GM12878 (cell line): ENCODE measurements around the gene TERF2IP. TPM values are rescaled to one million over a fixed set of nuclear protein-coding genes. Genes with fewer than 3 reads are reported as not detected.
A peak's percentile ranks its signal among the peaks of the same experiment; 100 is the strongest.

ENCODE experiments used
- ATAC-seq: fragments of 200-7000 bp; cut with Tn5 transposase; 3 replicates; pipeline ENCODE4 v1.9.1; 2020; ENCODE audit warnings: mild to moderate bottlenecking, moderate library complexity
- Bru-seq: library from RNA; stranded (reverse); fragments of 400-500 nt; gene quantifications from one replicate; lab custom pipeline; 2021; lab: Mats Ljungman, UMichigan
- BruChase-seq, 2 experiments: library from RNA; stranded (reverse); fragments of 400-500 nt; gene quantifications; one replicate each; lab custom pipeline; 2021; lab: Mats Ljungman, UMichigan
- BruUV-seq: library from RNA; stranded (reverse); fragments of 400-500 nt; replicated peaks from 2 replicates; lab custom pipeline; 2021; lab: Mats Ljungman, UMichigan
- CTCF ChIA-PET: fragments of 300-600 bp; sonication (Branson Sonifier 250); formaldehyde crosslinking; extraction: SDS; loops from one replicate; lab custom pipeline; 2021; ENCODE audit warnings: inconsistent platforms; lab: Yijun Ruan, JAX
- POLR2A ChIA-PET: fragments of 350-600 bp; formaldehyde crosslinking; extraction: SDS; loops from one replicate; lab custom pipeline; 2021; ENCODE audit warnings: inconsistent platforms; lab: Charles Lee
- RAD21 ChIA-PET: fragments of 300-600 bp; sonication (Branson Sonifier 250); formaldehyde crosslinking; loops from one replicate; lab custom pipeline; 2023; ENCODE audit warnings: antibody characterized with exemption; ENCODE audit not compliant: unreplicated experiment; lab: Charles Lee
- SMC1A ChIA-PET: fragments of 300-600 bp; sonication (Branson Sonifier 250); formaldehyde crosslinking; loops from one replicate; lab custom pipeline; 2023; ENCODE audit not compliant: unreplicated experiment, uncharacterized antibody; lab: Charles Lee
- DNase-seq: peaks from one replicate; pipeline ENCODE4 v3.0.0-alpha.2; 2011; ENCODE audit warnings: low read depth, low spot score
- FAIRE-seq: peaks from 3 replicates; lab custom pipeline; 2011; peaks lifted over from hg19 to GRCh38; lab: Jason Lieb, UNC
- H2AFZ ChIP-seq: 2 replicates; pipeline ENCODE4 v1.6.0; 2011; ENCODE audit warnings: low read depth, low read length, control low read depth; ENCODE audit not compliant: control insufficient read depth
- H3K27ac ChIP-seq: 2 replicates; pipeline ENCODE4 v1.5.1; 2011; ENCODE audit warnings: control low read depth; ENCODE audit not compliant: control insufficient read depth, insufficient read depth
- H3K27me3 ChIP-seq, 2 experiments: replicated peaks in 1 of 2; 2 replicates each; pipeline versions ENCODE4 v1.6.0 to v1.6.1; 2011; ENCODE audit warnings: low read length in 1 of 2; ENCODE audit not compliant: control insufficient read depth in 2 of 2, insufficient read depth in 2 of 2
- H3K36me3 ChIP-seq, 2 experiments: 2 replicates each; pipeline ENCODE4 v1.5.1; 2011; ENCODE audit warnings: low read length in 1 of 2; ENCODE audit not compliant: control insufficient read depth in 2 of 2, insufficient read depth in 2 of 2
- H3K4me1 ChIP-seq: 2 replicates; pipeline ENCODE4 v1.6.1; 2011; ENCODE audit warnings: mild to moderate bottlenecking, low read length, moderate library complexity, mixed read lengths; ENCODE audit not compliant: control insufficient read depth, insufficient read depth
- H3K4me2 ChIP-seq: 2 replicates; pipeline ENCODE4 v1.6.0; 2011; ENCODE audit warnings: control low read depth; ENCODE audit not compliant: control insufficient read depth, insufficient read depth
- H3K4me3 ChIP-seq: fragments of 200-600 bp; sonication (generic); 2 replicates; pipeline ENCODE4 v1.5.1; 2016
- H3K79me2 ChIP-seq: 2 replicates; pipeline ENCODE4 v1.6.0; 2011; ENCODE audit warnings: low read length; ENCODE audit not compliant: control insufficient read depth, insufficient read depth
- H3K9ac ChIP-seq: 2 replicates; pipeline ENCODE4 v1.8.0; 2011; ENCODE audit warnings: low read length, control low read depth, mixed read lengths; ENCODE audit not compliant: control insufficient read depth, insufficient read depth
- H3K9me3 ChIP-seq: replicated peaks from 3 replicates; pipeline ENCODE4 v1.5.1; 2011; ENCODE audit warnings: mild to moderate bottlenecking, low read length; ENCODE audit not compliant: control insufficient read depth, insufficient read depth
- H4K20me1 ChIP-seq: 2 replicates; pipeline ENCODE4 v1.6.0; 2011; ENCODE audit not compliant: control insufficient read depth, insufficient read depth
- BMI1 ChIP-seq: fragments of 450-650 bp; IDR thresholded peaks from 2 replicates; pipeline ENCODE4 v1.6.1; 2016; ENCODE audit warnings: mild to moderate bottlenecking, moderate library complexity, borderline replicate concordance
- CHD2 ChIP-seq: IDR thresholded peaks from 2 replicates; pipeline ENCODE4 v1.6.1; 2011; ENCODE audit warnings: low read depth, low read length, improper control_type of control experiment, borderline replicate concordance
- DPF2 ChIP-seq: fragments of 450-650 bp; IDR thresholded peaks from 2 replicates; pipeline ENCODE4 v1.6.1; 2017; ENCODE audit warnings: mild to moderate bottlenecking
- GABPA ChIP-seq: IDR thresholded peaks from 2 replicates; pipeline ENCODE4 v1.6.1; 2014; ENCODE audit warnings: antibody characterized with exemption, low read depth, mild to moderate bottlenecking, inconsistent platforms
- IKZF1 ChIP-seq: fragments of 450-650 bp; conservative IDR thresholded peaks from 2 replicates; pipeline ENCODE4 v1.6.1; 2017; ENCODE audit warnings: antibody characterized with exemption, mild to moderate bottlenecking
- IRF4 ChIP-seq: IDR thresholded peaks from 2 replicates; pipeline ENCODE4 v1.6.1; 2011; ENCODE audit warnings: low read depth, low read length
- KDM1A ChIP-seq: fragments of 200-600 bp; sonication (generic); IDR thresholded peaks from 2 replicates; pipeline ENCODE4 v1.6.1; 2016; ENCODE audit warnings: borderline replicate concordance
- NFXL1 ChIP-seq: fragments of 450-650 bp; IDR thresholded peaks from 2 replicates; pipeline ENCODE4 v1.6.1; 2017; ENCODE audit warnings: antibody characterized with exemption, mild to moderate bottlenecking, borderline replicate concordance
- POLR2AphosphoS5 ChIP-seq: IDR thresholded peaks from 2 replicates; pipeline ENCODE4 v1.6.1; 2011; ENCODE audit warnings: mild to moderate bottlenecking, low read length, inconsistent platforms
- SIX5 ChIP-seq: IDR thresholded peaks from 2 replicates; pipeline ENCODE4 v1.6.1; 2011; ENCODE audit warnings: mild to moderate bottlenecking, low read depth, low read length, moderate library complexity; ENCODE audit not compliant: severe bottlenecking
- TCF12 ChIP-seq: IDR thresholded peaks from 2 replicates; pipeline ENCODE4 v1.6.1; 2011; ENCODE audit warnings: low read depth, mild to moderate bottlenecking, low read length
- WRNIP1 ChIP-seq: IDR thresholded peaks from 2 replicates; pipeline ENCODE4 v1.6.1; 2011; ENCODE audit warnings: low read depth, low read length, improper control_type of control experiment, borderline replicate concordance
- ZBTB4 ChIP-seq: fragments of 450-650 bp; formaldehyde crosslinking; IDR thresholded peaks from 2 replicates; pipeline ENCODE4 v1.4.0; 2022; ENCODE audit warnings: mild to moderate bottlenecking, moderate library complexity
- WGBS: methylation state at CpG from one replicate; pipeline ENCODE4 v1.1.6; 2016; ENCODE audit warnings: low lambda C conversion rate; ENCODE audit not compliant: insufficient replicate concordance, insufficient coverage; ENCODE audit errors: missing lambda C conversion rate; 5-methylcytosine and 5-hydroxymethylcytosine counted together
- in situ Hi-C: fragments of 300-500 bp; cut with MboI; formaldehyde crosslinking; loops from 9 replicates; pipeline ENCODE4 v1.14.3; 2018; ENCODE audit warnings: mixed read lengths
- intact Hi-C: fragments of 100-400 bp; cut with micrococcal nuclease; formaldehyde crosslinking; loops from one replicate; pipeline ENCODE4 v1.14.2; 2022; ENCODE audit not compliant: unreplicated experiment
- long read RNA-seq, 2 experiments: library from polyadenylated mRNA; unstranded; transcript quantifications; one replicate each; pipeline ENCODE4 v2.0.0, GENCODE V29; 2019 to 2020
- polyA minus RNA-seq, 3 experiments: library from RNA; depleted of rRNA, polyadenylated mRNA; stranded (reverse); fragments of >200 nt; gene quantifications; 2 replicates each; pipeline ENCODE4 v1.2.3, GENCODE V29; 2011
- polyA plus RNA-seq, 11 experiments: library from polyadenylated mRNA; depleted of rRNA in 4 of 11; unstranded in 6 of 11; stranded (reverse) in 5 of 11; fragments of >200 nt; fragmentation: Nextera tagmentation in 4 of 11; fragmentation: Illumina TruSeq in 1 of 11; extraction: Ambion mirVana in 4 of 11; extraction: Trizol in 1 of 11; gene quantifications; 1 replicate in 1 of 11; 2 replicates in 10 of 11; pipeline versions ENCODE4 v1.2.1 to v1.2.3, GENCODE V29; 2011 to 2016; ENCODE audit warnings: inconsistent platforms in 2 of 11, missing spikeins in 2 of 11, low read depth in 1 of 11
- total RNA-seq, 4 experiments: library from RNA; depleted of rRNA in 3 of 4; stranded (reverse); fragments of >200 nt in 3 of 4; fragmentation: Illumina TruSeq in 1 of 4; extraction: Trizol in 1 of 4; gene quantifications; 2 replicates each; pipeline versions ENCODE4 v1.2.1 to v1.2.3, GENCODE V29; 2013 to 2021

Gene TERF2IP
- total RNA-seq (2013; cell fraction: nucleolus; rRNA removed): 35.3 and 37.9 TPM in 2 replicates
- total RNA-seq (2014; rRNA removed): 50.2 and 57.8 TPM in 2 replicates
- 60.1 and 62.4 TPM in 2 replicates for total RNA-seq (2014; rRNA removed; fragmentation: Illumina TruSeq; extraction: Trizol)
- total RNA-seq (2021): 56.5 and 57.4 TPM in 2 replicates
- polyA plus RNA-seq (2011; ENCODE audit: low read depth): 41.6 TPM
- polyA plus RNA-seq (2011; rRNA removed): 50.5 and 73.9 TPM in 2 replicates
- 30.7 and 33.4 TPM in 2 replicates for polyA plus RNA-seq (2011; cell fraction: cytosol; rRNA removed)
- 29.1 and 39.8 TPM in 2 replicates for polyA plus RNA-seq (2011; cell fraction: nucleus; rRNA removed)
- polyA plus RNA-seq (2012): 65.6 and 72.2 TPM in 2 replicates
- polyA plus RNA-seq (2014; fragmentation: Illumina TruSeq; extraction: Trizol): 77.9 and 103 TPM in 2 replicates
- polyA plus RNA-seq (2014; fragmentation: Nextera tagmentation; extraction: Ambion mirVana): 10 to 100 TPM; 19.6 to 40.6 TPM
- 51.8 and 52.3 TPM in 2 replicates for polyA plus RNA-seq (2014; rRNA removed)
- polyA plus RNA-seq (2016; fragmentation: Nextera tagmentation; extraction: Ambion mirVana): 10 to 100 TPM; 86.4 to 93.1 TPM
- polyA minus RNA-seq (2011; rRNA and poly(A)+ RNA removed): 9.9 and 12.1 TPM in 2 replicates
- polyA minus RNA-seq (2011; cell fraction: cytosol; rRNA and poly(A)+ RNA removed): 13.0 and 13.1 TPM in 2 replicates
- 14.3 and 21.2 TPM in 2 replicates for polyA minus RNA-seq (2011; cell fraction: nucleus; rRNA and poly(A)+ RNA removed)
- percentile 97 among the genes with signal in this experiment for Bru-seq, nascent RNA
- percentile 97 among the genes with signal in this experiment for BruChase-seq, experiment 1, labeled RNA remaining after a 6-hour chase
- percentile 98 among the genes with signal in this experiment for BruChase-seq, experiment 2, labeled RNA remaining after a 2-hour chase
- long read RNA-seq, experiment 1, transcript TERF2IP-201 (3 exons, 2,118 nt): major isoform, 118 of 127 reads
- long read RNA-seq, experiment 1, partial matches to known transcripts: 5 of 127 reads
- long read RNA-seq, experiment 1, other reads (novel, unspliced or antisense): 4 of 127 reads
- long read RNA-seq, experiment 2, transcript TERF2IP-201 (3 exons, 2,118 nt): major isoform, 13 of 21 reads
- long read RNA-seq, experiment 2, partial matches to known transcripts: 2 of 21 reads
- long read RNA-seq, experiment 2, other reads (novel, unspliced or antisense): 6 of 21 reads

GRCh38 chr16:75647492-75648264, at the start of gene TERF2IP, which contains the start of gene KARS1:
Gene TERF2IP (plus strand): TSS chr16:75647773. CDS start chr16:75647883, 110 bp downstream.
Gene KARS1 (minus strand): TSS chr16:75647665. CDS start chr16:75647639, 26 bp downstream.
- Histone ChIP-seq H3K4me2 (peak within 1 kb of the TSS; percentile 89), H2AFZ (peak within 1 kb of the TSS; percentile 83), H3K36me3 (peaks cover 0 to 10% of the 10 kb centered on the region in 2 experiments; a peak in 3 of 4 replicates), H3K27ac (peak within 1 kb of the TSS; percentile 86), H3K27me3 (no peaks in the 10 kb centered on the region; a peak in 1 of 4 replicates), H3K9me3 (no peaks in the 10 kb centered on the region), H3K4me1 (peaks cover 25% of the 10 kb centered on the region), H3K4me3 (peak within 1 kb of the TSS; percentile 85), H3K9ac (peak within 1 kb of the TSS; percentile 75), H3K79me2 (peaks cover 94% of the 10 kb centered on the region), H4K20me1 (peaks cover 4% of the 10 kb centered on the region; the same call in 1 of the 2 replicates)
- ChIA-PET RAD21 (interaction anchor here (0.6 to 6.0 kb wide), 12 partner anchors 26 to 948 kb away, joined by 3 to 46 read pairs (median 3); partner anchors contain the start of genes ADAT1 and GABARAPL2), POLR2A (interaction anchor here (0.6 to 6.1 kb wide), 11 partner anchors 9 to 1045 kb away, joined by 3 to 67 read pairs (median 5); partner anchors contain the start of genes ADAT1, CFDP1, GABARAPL2 and TMEM231), CTCF (interaction anchor here (0.8 to 5.6 kb wide), 8 partner anchors 13 to 214 kb away, joined by 3 to 51 read pairs (median 3); partner anchors contain the start of genes ADAT1, CFDP1, GABARAPL2 and TMEM231), SMC1A (interaction anchor here (0.5 to 8.1 kb wide), 13 partner anchors 9 to 214 kb away, joined by 3 to 69 read pairs (median 3); partner anchors contain the start of genes ADAT1, CFDP1 and TMEM231)
- in situ Hi-C loops (loop anchor here (5.0 kb wide), 2 partner anchors 115 to 1545 kb away; partner anchors contain the start of gene MON1B), intact Hi-C loops (loop anchor here (1.0 to 2.0 kb wide), 2 partner anchors 25 to 117 kb away; partner anchors contain the start of gene ADAT1)
- WGBS: under 1% methylated on average over 76 of the region's 76 CpGs
- peak; percentile 90 for FAIRE-seq
- BruUV-seq: TSS peak; percentile 58
- ATAC-seq: peak; percentile 91
- peak; percentile 85 for DNase-seq
- TF ChIP-seq TCF12 (0 out of 2 replicates have a peak, but pooled peaks have one; percentile 29), DPF2 (peak; percentile 68; the same call in 1 of the 2 replicates), CHD2 (no peak; the same call in 1 of the 2 replicates), POLR2AphosphoS5 (peak; percentile 98), KDM1A (no peak), IKZF1 (peak; percentile 64; the same call in 1 of the 2 replicates), WRNIP1 (no peak), BMI1 (no peak), SIX5 (peak; percentile 54), GABPA (peak; percentile 93), ZBTB4 (CRISPR knock-in tag) (no peak), NFXL1 (no peak), IRF4 (no peak)
